HG03066 (cell line): ENCODE measurements around the gene SLC9A9.

Source experiments
- ATAC-seq: cut with Tn5 transposase; IDR thresholded peaks from one replicate; pipeline ENCODE4 v1.9.1; 2021; ENCODE audit warnings: low read depth; ENCODE audit not compliant: unreplicated experiment

Gene SLC9A9

GRCh38 chr3:143574933-143575332 lies 273.3 kb downstream of the SLC9A9 start:
- ATAC-seq: no peak

GRCh38 chr3:143573610-143574303 lies 274.5 kb downstream of the SLC9A9 start:
- no peak for ATAC-seq

- ATAC-seq: no peak
Measured at GRCh38 chr3:143571548-143571947, 276.7 kb downstream of the SLC9A9 start.

- ATAC-seq: no peak
Measured at GRCh38 chr3:143567823-143568222, 280.4 kb downstream of the SLC9A9 start.

GRCh38 chr3:143565951-143566350 lies 282.3 kb downstream of the SLC9A9 start:
- no peak for ATAC-seq

- no peak for ATAC-seq
Measured at GRCh38 chr3:143563786-143564185, 284.5 kb downstream of the SLC9A9 start.

GRCh38 chr3:143562789-143563188 lies 285.5 kb downstream of the SLC9A9 start:
- no peak for ATAC-seq

- no peak for ATAC-seq
Measured at GRCh38 chr3:143559296-143559695, 289.0 kb downstream of the SLC9A9 start.

GRCh38 chr3:143552851-143553250 lies 295.4 kb downstream of the SLC9A9 start:
- ATAC-seq: no peak

GRCh38 chr3:143551761-143552160 lies 296.5 kb downstream of the SLC9A9 start:
- no peak for ATAC-seq

- no peak for ATAC-seq
Measured at GRCh38 chr3:143548861-143549497, 299.3 kb downstream of the SLC9A9 start.

GRCh38 chr3:143548393-143548792 lies 299.9 kb downstream of the SLC9A9 start:
- no peak for ATAC-seq

GRCh38 chr3:143538577-143538981 lies 309.7 kb downstream of the SLC9A9 start:
- ATAC-seq: no peak

GRCh38 chr3:143538061-143538460 lies 310.2 kb downstream of the SLC9A9 start:
- ATAC-seq: no peak

GRCh38 chr3:143536817-143537535 lies 311.3 kb downstream of the SLC9A9 start:
- ATAC-seq: no peak

GRCh38 chr3:143535994-143536784 lies 312.1 kb downstream of the SLC9A9 start:
- peak; percentile 94 for ATAC-seq

- no peak for ATAC-seq
Measured at GRCh38 chr3:143533391-143533790, 314.9 kb downstream of the SLC9A9 start.

GRCh38 chr3:143532091-143532490 lies 316.2 kb downstream of the SLC9A9 start:
- ATAC-seq: no peak

GRCh38 chr3:143531101-143531500 lies 317.2 kb downstream of the SLC9A9 start:
- no peak for ATAC-seq

- no peak for ATAC-seq
Measured at GRCh38 chr3:143529798-143530197, 318.5 kb downstream of the SLC9A9 start.

GRCh38 chr3:143529018-143529478 lies 319.2 kb downstream of the SLC9A9 start:
- peak; percentile 72 for ATAC-seq
